ENCODE results near the gene ACSS1. TPM values are rescaled to one million over a fixed set of nuclear protein-coding genes. Genes with fewer than 3 reads are reported as not detected.

Gene ACSS1
- 1.7 and 4.2 TPM in 2 replicates for total RNA-seq

DNA sequence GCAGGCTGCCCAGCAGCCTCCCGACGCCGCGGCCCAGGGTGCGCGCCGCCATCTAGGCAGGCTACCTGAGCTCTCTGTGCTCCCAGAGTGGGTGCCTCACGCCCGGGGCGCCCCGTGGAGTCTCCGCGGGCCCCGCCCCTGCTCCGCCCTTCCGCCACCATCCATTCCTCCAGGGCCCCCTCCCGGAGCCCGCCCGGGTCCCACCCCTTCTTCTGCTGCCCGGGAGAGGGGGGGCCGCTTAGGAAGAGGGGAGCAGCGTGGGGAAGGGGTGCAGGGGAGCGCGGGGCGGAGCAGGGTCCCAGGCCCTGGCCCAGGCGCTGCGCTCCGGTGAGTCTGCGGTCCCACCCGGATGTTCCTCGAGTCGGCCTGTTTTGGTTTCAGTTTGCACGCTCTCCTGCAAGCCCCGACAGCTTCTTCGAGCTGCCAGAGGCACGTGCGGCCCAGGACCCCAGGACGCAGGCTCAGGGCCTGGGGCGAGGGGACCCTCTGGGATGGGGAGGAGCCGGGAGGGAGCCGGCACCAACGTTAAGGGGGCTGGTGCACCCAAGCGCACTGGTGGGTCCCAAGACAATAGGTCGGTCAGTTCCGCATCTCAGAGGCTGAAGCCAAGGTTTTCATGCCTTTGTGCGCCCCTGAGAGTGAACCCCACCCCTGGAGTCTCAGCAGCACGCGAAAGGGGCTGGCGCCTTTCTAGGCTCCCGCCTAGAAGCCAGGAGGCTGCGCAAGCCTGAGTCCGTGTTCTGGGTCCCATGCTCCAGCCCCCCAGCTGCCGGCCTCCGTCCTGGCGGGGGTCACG, at the start of gene ACSS1:
TSS of gene ACSS1 (minus strand) at position 89 of the 796 bp plus-strand sequence. CDS start at position 52, 37 bp downstream.

GRCh38 chr20:25081730-25082497, 24.0 kb upstream of the ACSS1 start, which contains the start of gene VSX1:
Gene VSX1, minus strand, starts transcription at chr20:25082141. Its CDS starts 45 bp downstream, at chr20:25082096.

DNA sequence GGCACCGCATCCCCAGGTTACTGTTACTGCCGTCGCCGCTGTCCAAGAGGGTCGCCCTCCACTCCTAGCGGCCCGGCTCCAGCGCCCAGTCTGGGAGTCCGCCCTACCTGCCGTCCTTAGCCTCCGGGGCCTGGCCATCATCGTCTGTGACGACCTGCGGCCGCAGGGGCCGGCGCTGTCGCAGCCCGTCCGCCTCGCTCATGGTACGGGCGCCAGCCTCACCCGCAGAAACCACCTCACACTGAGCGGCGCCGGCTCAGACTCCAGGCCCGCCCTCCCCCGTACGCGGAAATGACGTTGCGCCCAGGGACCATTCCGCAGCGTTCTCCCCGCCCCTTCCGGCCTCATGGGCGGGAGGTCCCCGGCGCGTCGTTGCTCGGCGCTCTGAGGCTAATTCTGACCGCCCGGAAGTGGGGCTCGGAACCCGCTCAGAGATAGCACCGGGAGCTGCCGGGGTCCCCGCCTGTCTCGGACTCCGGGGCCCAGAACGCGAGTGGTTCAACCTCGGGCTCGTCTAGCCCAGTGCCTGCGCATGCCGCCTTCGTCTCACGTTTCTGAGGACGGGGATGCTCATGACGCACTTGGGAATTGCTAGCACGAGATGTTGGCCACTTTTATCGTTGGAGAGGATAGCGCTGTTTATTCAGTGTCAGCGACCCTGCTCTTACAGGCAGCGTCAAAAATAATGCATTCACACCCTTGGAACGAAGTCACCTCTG, 65.3 kb downstream of the ACSS1 start, which contains the start of gene APMAP:
TSS of gene APMAP (minus strand) at position 265 of the 719 bp plus-strand sequence. CDS start at position 202, 63 bp downstream.

Other genes with a start within 250 kb of the ACSS1 start
- gene CST7, start 108.9 kb downstream of the ACSS1 start, total RNA-seq: not detected in 2 replicates
- 102 and 135 TPM in 2 replicates for gene APMAP, start 65.4 kb downstream of the ACSS1 start, total RNA-seq
- not detected in 2 replicates for gene VSX1, start 24.0 kb upstream of the ACSS1 start, total RNA-seq
- gene ENTPD6, start 137.6 kb upstream of the ACSS1 start, total RNA-seq: 60.9 and 89.7 TPM in 2 replicates
- 123 and 223 TPM in 2 replicates for gene PYGB, start 189.9 kb upstream of the ACSS1 start, total RNA-seq

Data from smooth muscle cell of the pulmonary artery (primary cell).